Measurements from ENCODE around the gene BAIAP3. TPM values are rescaled to one million over a fixed set of nuclear protein-coding genes. Genes with fewer than 3 reads are reported as not detected.

Gene BAIAP3
- total RNA-seq, 1 experiment from 2014 or later: 44.7 TPM

GRCh38 chr16:1337486-1337885 is 4.0 kb downstream of the BAIAP3 start:
- no peak overlapping the region for H2AFZ ChIP-seq (ENCODE audit: low read depth, low read length, poor library complexity, severe bottlenecking)
- no peak overlapping the region for H3K9ac ChIP-seq (ENCODE audit: low read length)
- CTCF ChIA-PET: no interaction called here
- peaks cover 5 to 25% of the 10 kb centered on the region in 2 experiments; a peak in 3 of 4 replicates for H3K4me1 ChIP-seq (ENCODE audit: control insufficient read depth in 1 of 2, insufficient read depth in 2 of 2, low read length in 2 of 2)
- DNase-seq (ENCODE audit: low read depth, low spot score) (no peak), ATAC-seq (no peak)
- no peak overlapping the region for H3K27ac ChIP-seq (ENCODE audit: low read depth, low read length)
- no TSS peak for BruUV-seq (replicated peaks)
- H3K36me3 ChIP-seq (ENCODE audit: control insufficient read depth in 1 of 2, insufficient read depth in 2 of 2, low read length in 2 of 2): no peaks in the 10 kb centered on the region
- H4K20me1 ChIP-seq (ENCODE audit: insufficient read depth): no peaks in the 10 kb centered on the region
- no peaks in the 10 kb centered on the region for H3K79me2 ChIP-seq (ENCODE audit: insufficient read depth, low read length)
- no peak overlapping the region for H3K4me3 ChIP-seq (replicated peaks in 1 of 2; ENCODE audit: low read depth in 1 of 2, low read length in 2 of 2)
- RAD21 ChIA-PET (ENCODE audit: low non-redundant PET in 1 of 2, low total read pairs in 2 of 2, uncharacterized antibody in 2 of 2, unreplicated experiment in 2 of 2): no interaction called here
- H3K27me3 ChIP-seq (ENCODE audit: insufficient read depth, low read length): no peaks in the 10 kb centered on the region
- intact Hi-C loops (cut with micrococcal nuclease): no loop called here
- H3K9me2 ChIP-seq (ENCODE audit: insufficient read depth): no peaks in the 10 kb centered on the region
- H3K9me3 ChIP-seq (ENCODE audit: control insufficient read depth in 1 of 2, insufficient read depth in 1 of 2, low read depth in 1 of 2, low read length in 2 of 2): no peaks in the 10 kb centered on the region
- H3K4me2 ChIP-seq (ENCODE audit: low read length): no peak overlapping the region
- TF ChIP-seq ELF1 (IDR thresholded peaks at IDR 0.05; ENCODE audit: borderline replicate concordance, low read depth): no peak
- TF ChIP-seq SP1 (IDR thresholded peaks at IDR 0.05; ENCODE audit: low read depth): no peak
- no peak for TF ChIP-seq POLR2A (IDR thresholded peaks at IDR 0.05; ENCODE audit: borderline replicate concordance, extremely low read depth, insufficient read depth, insufficient read length)
- TF ChIP-seq, protein P1, sequence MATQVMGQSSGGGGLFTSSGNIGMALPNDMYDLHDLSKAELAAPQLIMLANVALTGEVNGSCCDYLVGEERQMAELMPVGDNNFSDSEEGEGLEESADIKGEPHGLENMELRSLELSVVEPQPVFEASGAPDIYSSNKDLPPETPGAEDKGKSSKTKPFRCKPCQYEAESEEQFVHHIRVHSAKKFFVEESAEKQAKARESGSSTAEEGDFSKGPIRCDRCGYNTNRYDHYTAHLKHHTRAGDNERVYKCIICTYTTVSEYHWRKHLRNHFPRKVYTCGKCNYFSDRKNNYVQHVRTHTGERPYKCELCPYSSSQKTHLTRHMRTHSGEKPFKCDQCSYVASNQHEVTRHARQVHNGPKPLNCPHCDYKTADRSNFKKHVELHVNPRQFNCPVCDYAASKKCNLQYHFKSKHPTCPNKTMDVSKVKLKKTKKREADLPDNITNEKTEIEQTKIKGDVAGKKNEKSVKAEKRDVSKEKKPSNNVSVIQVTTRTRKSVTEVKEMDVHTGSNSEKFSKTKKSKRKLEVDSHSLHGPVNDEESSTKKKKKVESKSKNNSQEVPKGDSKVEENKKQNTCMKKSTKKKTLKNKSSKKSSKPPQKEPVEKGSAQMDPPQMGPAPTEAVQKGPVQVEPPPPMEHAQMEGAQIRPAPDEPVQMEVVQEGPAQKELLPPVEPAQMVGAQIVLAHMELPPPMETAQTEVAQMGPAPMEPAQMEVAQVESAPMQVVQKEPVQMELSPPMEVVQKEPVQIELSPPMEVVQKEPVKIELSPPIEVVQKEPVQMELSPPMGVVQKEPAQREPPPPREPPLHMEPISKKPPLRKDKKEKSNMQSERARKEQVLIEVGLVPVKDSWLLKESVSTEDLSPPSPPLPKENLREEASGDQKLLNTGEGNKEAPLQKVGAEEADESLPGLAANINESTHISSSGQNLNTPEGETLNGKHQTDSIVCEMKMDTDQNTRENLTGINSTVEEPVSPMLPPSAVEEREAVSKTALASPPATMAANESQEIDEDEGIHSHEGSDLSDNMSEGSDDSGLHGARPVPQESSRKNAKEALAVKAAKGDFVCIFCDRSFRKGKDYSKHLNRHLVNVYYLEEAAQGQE (IDR thresholded peaks at IDR 0.05; ENCODE audit: low read depth): no peak
- TF ChIP-seq MAX (IDR thresholded peaks at IDR 0.05): no peak
- TF ChIP-seq FOSL1 (IDR thresholded peaks at IDR 0.05; ENCODE audit: low read depth): no peak
- TF ChIP-seq YY1 (IDR thresholded peaks at IDR 0.05; ENCODE audit: extremely low read depth, insufficient replicate concordance, low read depth, low read length): no peak
- no peak for TF ChIP-seq EGR1 (IDR thresholded peaks at IDR 0.05; ENCODE audit: low read depth)
- TF ChIP-seq RAD21 (IDR thresholded peaks at IDR 0.05; ENCODE audit: low read depth): no peak
- TF ChIP-seq ATF3 (IDR thresholded peaks at IDR 0.05): no peak
- POLR2A ChIA-PET: no interaction called here
